ENCODE measurements around the gene ESYT1. TPM values are rescaled to one million over a fixed set of nuclear protein-coding genes. Genes with fewer than 3 reads are reported as not detected.
A peak's percentile ranks its signal among the peaks of the same experiment; 100 is the strongest.

The ESYT1 gene
- total and polyA plus RNA-seq, 9 of the 15 experiments (the other 6 are each of a cell fraction or from before 2014, with no cell fraction given) = 132 to 420 (median 164) TPM

GRCh38 chr12:56157201-56158028 lies 29.3 kb downstream of the ESYT1 start (continued):
- no peak for TF ChIP-seq HNRNPL (IDR thresholded peaks at IDR 0.05; ENCODE audit: low read depth, low read length)
- no peak for TF ChIP-seq CHD4 (IDR thresholded peaks at IDR 0.05; ENCODE audit: insufficient read depth, insufficient replicate concordance, low read depth, low read length, poor library complexity, severe bottlenecking)
- no peak for TF ChIP-seq ZC3H8 (IDR thresholded peaks at IDR 0.05)
- no peak for TF ChIP-seq NR4A1 (CRISPR knock-in tag; IDR thresholded peaks at IDR 0.05)
- 0 out of 2 replicates have a peak, but pooled peaks have one; percentile 36 for TF ChIP-seq NR4A1 (tag; IDR thresholded peaks at IDR 0.05)
- no peak for TF ChIP-seq ZNF561 (CRISPR knock-in tag; conservative IDR thresholded peaks at IDR 0.05)
- no peak for TF ChIP-seq FOXJ2 (tag; IDR thresholded peaks at IDR 0.05)
- no peak for TF ChIP-seq HDGF (IDR thresholded peaks at IDR 0.05)
- no peak for TF ChIP-seq KLF6 (CRISPR knock-in tag; IDR thresholded peaks at IDR 0.05; ENCODE audit: borderline replicate concordance)
- TF ChIP-seq SIN3A (IDR thresholded peaks at IDR 0.05; ENCODE audit: borderline replicate concordance in 2 of 2, control insufficient read depth in 1 of 2, low read depth in 2 of 2, low read length in 2 of 2) = no peak
- peak in 1 of 2 experiments; percentile 74; a peak in 2 of 4 replicates for TF ChIP-seq ZNF639 (CRISPR knock-in tag; conservative IDR thresholded peaks at IDR 0.05 in 1 of 2, IDR thresholded peaks at IDR 0.05 in 1 of 2)
- peak; percentile 90 for TF ChIP-seq TEAD4 (IDR thresholded peaks at IDR 0.05; ENCODE audit: low read length)
- no peak for TF ChIP-seq TEAD4 (CRISPR knock-in tag; IDR thresholded peaks at IDR 0.05; ENCODE audit: borderline replicate concordance)
- no peak for TF ChIP-seq ZBTB17 (CRISPR knock-in tag; IDR thresholded peaks at IDR 0.05)
- TF ChIP-seq SAFB2 (IDR thresholded peaks at IDR 0.05; ENCODE audit: borderline replicate concordance, low read depth, low read length, severe bottlenecking) = no peak
- peak in 1 of 2 experiments; percentile 56; a peak in 1 of 4 replicates for TF ChIP-seq FOXA3 (CRISPR knock-in tag; conservative IDR thresholded peaks at IDR 0.05 in 1 of 2, IDR thresholded peaks at IDR 0.05 in 1 of 2)
- TF ChIP-seq TRIM24 (IDR thresholded peaks at IDR 0.05) = 0 out of 4 replicates have a peak, but pooled peaks of 1 of the 2 experiments have one; percentile 15
- TF ChIP-seq ZNF280A (IDR thresholded peaks at IDR 0.05; ENCODE audit: low read depth, partially characterized antibody) = no peak
- no peak for TF ChIP-seq ZFP91 (CRISPR knock-in tag; IDR thresholded peaks at IDR 0.05)
- TF ChIP-seq PPARD (CRISPR knock-in tag; IDR thresholded peaks at IDR 0.05) = no peak
- TF ChIP-seq DMBX1 (CRISPR knock-in tag; IDR thresholded peaks at IDR 0.05; ENCODE audit: borderline replicate concordance) = peak; percentile 52; the same call in 1 of the 2 replicates
- no peak for TF ChIP-seq RB1 (IDR thresholded peaks at IDR 0.05; ENCODE audit: low read depth)

Measured in K562 (cell line).